ENCODE measurements around the gene PRKCD.

Gene PRKCD

GRCh38 chr3:53171827-53172505 lies 11.0 kb downstream of the PRKCD start:
- no peak for DNase-seq

- DNase-seq, result no peak
These were observed 12.1 kb downstream of the PRKCD start for GRCh38 chr3:53173107-53173506.

GRCh38 chr3:53174346-53175250 lies 13.6 kb downstream of the PRKCD start:
- no peak for DNase-seq

- no peak for DNase-seq
These were observed 14.9 kb downstream of the PRKCD start for GRCh38 chr3:53175613-53176540.

GRCh38 chr3:53178246-53178645 lies 17.2 kb downstream of the PRKCD start:
- DNase-seq, result no peak

- DNase-seq, result no peak
These were observed 18.6 kb downstream of the PRKCD start for GRCh38 chr3:53179580-53179979.

- no peak for DNase-seq
These were observed 19.5 kb downstream of the PRKCD start for GRCh38 chr3:53180305-53181023.

GRCh38 chr3:53181024-53181371 lies 20.0 kb downstream of the PRKCD start:
- DNase-seq, result no peak

- DNase-seq, result no peak
These were observed 20.5 kb downstream of the PRKCD start for GRCh38 chr3:53181528-53181927.

GRCh38 chr3:53182764-53183355 lies 21.9 kb downstream of the PRKCD start:
- DNase-seq, result no peak

- no peak for DNase-seq
These were observed 22.5 kb downstream of the PRKCD start for GRCh38 chr3:53183514-53183913.

- no peak for DNase-seq
These were observed 23.7 kb downstream of the PRKCD start for GRCh38 chr3:53184701-53185100.

- DNase-seq, result no peak
These were observed 24.9 kb downstream of the PRKCD start for GRCh38 chr3:53185761-53186465.

- no peak for DNase-seq
These were observed 25.7 kb downstream of the PRKCD start for GRCh38 chr3:53186726-53187125.

GRCh38 chr3:53187430-53187829 lies 26.4 kb downstream of the PRKCD start:
- DNase-seq, result peak; percentile 69

GRCh38 chr3:53188136-53188685 lies 27.2 kb downstream of the PRKCD start:
- no peak for DNase-seq

GRCh38 chr3:53188720-53189119 lies 27.7 kb downstream of the PRKCD start:
- no peak for DNase-seq

- no peak for DNase-seq
These were observed 28.3 kb downstream of the PRKCD start for GRCh38 chr3:53189276-53189675.

GRCh38 chr3:53190659-53191058 lies 29.6 kb downstream of the PRKCD start:
- no peak for DNase-seq

GRCh38 chr3:53191836-53192480 lies 30.9 kb downstream of the PRKCD start:
- DNase-seq, result no peak

GRCh38 chr3:53192608-53193007 lies 31.6 kb downstream of the PRKCD start:
- DNase-seq, result no peak
